ENCODE measurements around the gene SARM1.

GRCh38 chr17:28402844-28403243, 31.4 kb downstream of the SARM1 start:
- TF ChIP-seq CTCF (IDR thresholded peaks at IDR 0.05) = no peak
- no peak for TF ChIP-seq POLR2A (IDR thresholded peaks at IDR 0.05)
